PFSK-1 (cell line): ENCODE data around the gene CNTNAP2.

ENCODE experiments used
- FOXP2 ChIP-seq: optimal IDR thresholded peaks from 2 replicates; pipeline ENCODE3; 2011; ENCODE audit warnings: borderline replicate concordance, control low read depth, inconsistent platforms; ENCODE audit not compliant: insufficient read depth; ENCODE audit errors: extremely low read length, extremely low read depth
- POLR2AphosphoS5 ChIP-seq: IDR thresholded peaks from 2 replicates; pipeline ENCODE4 v1.6.1; 2012; ENCODE audit warnings: low read depth, mild to moderate bottlenecking, control low read depth, low read length, moderate library complexity
- SIN3A ChIP-seq: IDR thresholded peaks from 2 replicates; pipeline ENCODE4 v1.6.1; 2012; ENCODE audit warnings: mild to moderate bottlenecking, low read length, moderate library complexity, borderline replicate concordance; ENCODE audit not compliant: insufficient read depth
- TAF1 ChIP-seq: IDR thresholded peaks from 2 replicates; pipeline ENCODE4 v1.6.1; 2012; ENCODE audit warnings: low read length, control low read depth, borderline replicate concordance; ENCODE audit not compliant: insufficient read depth
- TF ChIP-seq, protein P1 (sequence below), 2 experiments: IDR thresholded peaks; 2 replicates each; pipeline versions ENCODE4 v1.6.1 to v1.8.0; 2011 to 2012; ENCODE audit warnings: low read depth in 2 of 2, low read length in 2 of 2, control low read depth in 1 of 2, inconsistent platforms in 1 of 2, mild to moderate bottlenecking in 1 of 2, moderate library complexity in 1 of 2; ENCODE audit not compliant: insufficient read depth in 1 of 2

Gene CNTNAP2

DNA sequence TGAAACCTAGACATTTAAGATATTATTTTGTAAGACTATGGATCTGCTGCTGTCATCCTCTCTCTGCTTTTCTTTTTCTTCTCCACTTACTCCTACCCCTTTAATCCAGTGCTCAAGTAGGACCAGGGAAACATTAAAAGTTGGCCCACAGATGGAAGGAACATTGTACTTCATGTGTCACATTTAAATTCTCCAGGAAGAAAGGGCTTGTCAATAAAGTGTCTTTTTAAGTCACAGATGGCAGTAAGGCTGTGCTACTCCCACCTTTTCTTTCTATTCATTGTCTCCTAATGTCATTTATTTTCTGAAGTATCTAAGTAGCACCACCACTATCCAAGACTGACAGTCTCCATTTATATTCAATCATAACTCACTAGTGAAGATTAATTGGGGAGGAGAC lies 1736.2 kb downstream of the CNTNAP2 start:
- no peak for TF ChIP-seq SIN3A
- no peak for TF ChIP-seq FOXP2
- TF ChIP-seq POLR2AphosphoS5 = no peak
- TF ChIP-seq TAF1 = no peak
- TF ChIP-seq, protein P1, sequence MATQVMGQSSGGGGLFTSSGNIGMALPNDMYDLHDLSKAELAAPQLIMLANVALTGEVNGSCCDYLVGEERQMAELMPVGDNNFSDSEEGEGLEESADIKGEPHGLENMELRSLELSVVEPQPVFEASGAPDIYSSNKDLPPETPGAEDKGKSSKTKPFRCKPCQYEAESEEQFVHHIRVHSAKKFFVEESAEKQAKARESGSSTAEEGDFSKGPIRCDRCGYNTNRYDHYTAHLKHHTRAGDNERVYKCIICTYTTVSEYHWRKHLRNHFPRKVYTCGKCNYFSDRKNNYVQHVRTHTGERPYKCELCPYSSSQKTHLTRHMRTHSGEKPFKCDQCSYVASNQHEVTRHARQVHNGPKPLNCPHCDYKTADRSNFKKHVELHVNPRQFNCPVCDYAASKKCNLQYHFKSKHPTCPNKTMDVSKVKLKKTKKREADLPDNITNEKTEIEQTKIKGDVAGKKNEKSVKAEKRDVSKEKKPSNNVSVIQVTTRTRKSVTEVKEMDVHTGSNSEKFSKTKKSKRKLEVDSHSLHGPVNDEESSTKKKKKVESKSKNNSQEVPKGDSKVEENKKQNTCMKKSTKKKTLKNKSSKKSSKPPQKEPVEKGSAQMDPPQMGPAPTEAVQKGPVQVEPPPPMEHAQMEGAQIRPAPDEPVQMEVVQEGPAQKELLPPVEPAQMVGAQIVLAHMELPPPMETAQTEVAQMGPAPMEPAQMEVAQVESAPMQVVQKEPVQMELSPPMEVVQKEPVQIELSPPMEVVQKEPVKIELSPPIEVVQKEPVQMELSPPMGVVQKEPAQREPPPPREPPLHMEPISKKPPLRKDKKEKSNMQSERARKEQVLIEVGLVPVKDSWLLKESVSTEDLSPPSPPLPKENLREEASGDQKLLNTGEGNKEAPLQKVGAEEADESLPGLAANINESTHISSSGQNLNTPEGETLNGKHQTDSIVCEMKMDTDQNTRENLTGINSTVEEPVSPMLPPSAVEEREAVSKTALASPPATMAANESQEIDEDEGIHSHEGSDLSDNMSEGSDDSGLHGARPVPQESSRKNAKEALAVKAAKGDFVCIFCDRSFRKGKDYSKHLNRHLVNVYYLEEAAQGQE (IDR thresholded peaks at IDR 0.05; ENCODE audit: insufficient read depth in 1 of 2, low read depth in 2 of 2, low read length in 2 of 2) = no peak

DNA sequence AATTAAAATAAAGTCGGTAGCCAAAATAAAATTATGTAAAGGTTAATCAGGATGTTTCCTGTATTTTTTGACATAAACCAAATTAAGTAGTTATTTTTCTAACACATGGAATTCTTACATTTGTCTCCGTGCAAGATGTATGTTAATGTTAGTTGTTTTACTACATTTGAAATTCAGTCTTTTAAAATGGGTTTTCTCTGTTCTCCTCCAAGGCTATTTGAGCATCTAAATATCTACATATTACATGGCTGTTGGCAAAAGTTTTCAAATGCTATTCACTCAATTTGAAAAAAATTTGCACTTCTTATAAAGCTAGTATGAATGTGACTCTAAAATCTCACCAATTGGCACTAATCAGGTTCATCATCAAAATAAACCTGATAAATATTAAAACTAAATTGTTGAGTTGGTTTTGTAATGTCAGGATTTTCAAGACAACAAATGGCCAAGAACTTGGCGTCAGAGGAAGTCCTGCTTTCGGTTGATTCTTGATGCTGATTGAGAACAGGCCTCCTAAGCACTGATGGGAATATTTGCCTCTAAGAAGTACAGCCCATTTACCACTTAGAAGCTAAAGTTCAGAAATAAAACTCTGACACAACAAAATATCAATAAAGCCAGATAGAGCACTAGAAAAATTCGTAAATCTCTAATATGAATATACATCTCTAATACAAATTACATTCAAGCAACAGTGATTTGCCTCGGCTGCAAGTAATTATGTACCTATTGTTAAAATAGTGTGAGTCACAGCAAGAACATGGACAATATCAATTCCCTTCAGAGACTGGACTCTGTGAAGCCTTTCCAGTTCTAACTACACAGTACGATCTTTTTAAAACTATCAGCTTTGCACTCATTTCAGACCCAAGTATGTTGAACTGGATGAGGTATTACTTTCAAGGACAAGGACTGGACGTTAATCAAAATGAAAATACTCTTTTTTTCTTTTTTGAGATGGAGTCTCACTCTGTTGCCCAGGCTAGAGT lies 1740.8 kb downstream of the CNTNAP2 start:
- no peak for TF ChIP-seq POLR2AphosphoS5
- TF ChIP-seq, protein P1 (IDR thresholded peaks at IDR 0.05; ENCODE audit: insufficient read depth in 1 of 2, low read depth in 2 of 2, low read length in 2 of 2) = no peak
- TF ChIP-seq SIN3A = no peak
- TF ChIP-seq FOXP2 = no peak
- no peak for TF ChIP-seq TAF1

DNA sequence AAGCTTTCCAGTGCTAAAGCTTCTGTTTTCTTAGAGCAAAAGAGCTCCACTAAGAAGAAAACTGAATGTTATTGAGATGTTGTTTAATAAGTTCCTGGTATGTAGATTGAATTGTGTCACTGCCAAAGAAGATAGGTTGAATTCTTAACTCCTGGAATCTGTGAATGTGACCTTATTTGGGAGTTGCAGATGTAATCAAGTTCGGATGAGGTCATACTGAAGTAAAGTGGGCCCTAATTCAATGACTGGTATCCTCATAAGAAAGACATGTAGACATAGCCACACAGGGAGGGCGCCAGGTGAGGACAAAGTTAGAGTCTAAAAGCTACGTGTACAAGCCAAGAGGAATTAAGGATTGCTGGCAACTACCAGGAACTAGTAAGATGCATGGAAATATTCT lies 1741.8 kb downstream of the CNTNAP2 start:
- TF ChIP-seq SIN3A = no peak
- no peak for TF ChIP-seq TAF1
- TF ChIP-seq, protein P1 (IDR thresholded peaks at IDR 0.05; ENCODE audit: insufficient read depth in 1 of 2, low read depth in 2 of 2, low read length in 2 of 2) = no peak
- no peak for TF ChIP-seq FOXP2
- TF ChIP-seq POLR2AphosphoS5 = no peak

DNA sequence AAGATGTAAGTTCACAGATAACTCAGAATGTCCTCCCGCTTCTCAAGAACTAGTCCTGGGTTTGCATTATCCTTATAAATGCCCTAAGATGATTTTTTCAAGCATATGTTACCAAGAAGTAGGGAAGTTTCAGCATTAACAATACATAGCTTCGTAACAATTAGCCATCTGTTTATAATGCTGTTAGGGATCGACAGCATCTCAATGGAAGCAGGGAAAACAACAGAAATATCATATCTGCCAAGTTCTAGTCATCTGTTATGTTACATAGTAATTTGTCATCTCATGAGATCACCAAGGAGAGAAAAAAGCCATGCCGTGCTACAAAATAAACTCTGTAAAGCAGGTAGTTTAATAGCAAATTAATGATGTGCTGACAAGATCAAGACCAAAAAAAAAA lies 1742.4 kb downstream of the CNTNAP2 start:
- TF ChIP-seq POLR2AphosphoS5 = no peak
- no peak for TF ChIP-seq SIN3A
- no peak for TF ChIP-seq TAF1
- TF ChIP-seq FOXP2 = no peak

DNA sequence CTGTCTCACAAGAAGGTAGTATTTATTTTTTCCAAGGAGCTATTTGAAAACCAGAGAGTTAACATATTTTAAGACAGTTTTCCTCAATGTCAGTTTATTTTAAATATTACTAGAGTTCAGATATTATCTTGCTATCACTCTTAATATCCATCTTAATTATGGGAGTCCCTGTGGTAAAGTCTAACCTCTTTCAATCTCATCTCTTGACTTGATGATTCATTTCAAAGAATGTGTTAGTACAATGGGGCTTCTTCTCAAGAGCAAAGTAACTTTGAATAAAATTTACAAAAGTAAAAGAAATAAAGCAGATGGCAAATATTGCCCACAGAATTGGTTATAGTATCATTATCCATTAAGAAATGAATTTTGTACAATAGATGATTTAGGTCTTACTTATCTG lies 1742.9 kb downstream of the CNTNAP2 start:
- no peak for TF ChIP-seq SIN3A
- TF ChIP-seq, protein P1 (IDR thresholded peaks at IDR 0.05; ENCODE audit: insufficient read depth in 1 of 2, low read depth in 2 of 2, low read length in 2 of 2) = no peak
- TF ChIP-seq POLR2AphosphoS5 = no peak
- TF ChIP-seq TAF1 = no peak
- TF ChIP-seq FOXP2 = no peak
